Measurements from ENCODE around the gene ZNF281.
"Not testable (repeated sequence)": the region's sequence is repeated elsewhere in the genome, so short reads cannot be mapped to it uniquely, and the experiment has no call there.

ZNF281 gene

GRCh38 chr1:200362421-200362820 lies 47.4 kb downstream of the ZNF281 start:
- Histone ChIP-seq H3K27me3 (ENCODE audit: control insufficient read depth, low read length) (no peaks in the 10 kb centered on the region; the same call in 1 of the 2 replicates), H3K4me3 (ENCODE audit: low read length) (no peak overlapping the region), H3K9me3 (ENCODE audit: control insufficient read depth, insufficient read depth, low read length) (no peaks in the 10 kb centered on the region), H3K9me2 (replicated peaks; ENCODE audit: control insufficient read depth, low read length) (no peaks in the 10 kb centered on the region), H4K20me1 (ENCODE audit: control insufficient read depth, insufficient read depth, low read depth, low read length) (no peaks in the 10 kb centered on the region), H3K36me3 (ENCODE audit: control insufficient read depth, low read length) (no peaks in the 10 kb centered on the region), H3K4me1 (ENCODE audit: control insufficient read depth, low read length) (peaks cover 20% of the 10 kb centered on the region), H3K4me2 (ENCODE audit: low read length) (no peak overlapping the region), H3K27ac (ENCODE audit: low read depth, low read length) (no peak overlapping the region), H3K79me2 (ENCODE audit: control insufficient read depth, low read length) (no peaks in the 10 kb centered on the region), H3F3A (ENCODE audit: control insufficient read depth, insufficient read depth) (no peaks in the 10 kb centered on the region)
- no peak for TF ChIP-seq CTCF (IDR thresholded peaks at IDR 0.05; ENCODE audit: low read depth, low read length, poor library complexity, severe bottlenecking)
- no peak for TF ChIP-seq EZH2phosphoT487 (IDR thresholded peaks at IDR 0.05; ENCODE audit: borderline replicate concordance, low read length)

GRCh38 chr1:200359610-200360163 lies 50.1 kb downstream of the ZNF281 start:
- H3K27ac ChIP-seq (ENCODE audit: low read depth, low read length) = no peak overlapping the region
- no peaks in the 10 kb centered on the region for H3K9me3 ChIP-seq (ENCODE audit: control insufficient read depth, insufficient read depth, low read length)
- no peaks in the 10 kb centered on the region; the same call in 1 of the 2 replicates for H3K27me3 ChIP-seq (ENCODE audit: control insufficient read depth, low read length)
- H3K9me2 ChIP-seq (replicated peaks; ENCODE audit: control insufficient read depth, low read length) = no peaks in the 10 kb centered on the region
- no peak overlapping the region for H3K4me2 ChIP-seq (ENCODE audit: low read length)
- H3K4me3 ChIP-seq (ENCODE audit: low read length) = no peak overlapping the region
- TF ChIP-seq CTCF (IDR thresholded peaks at IDR 0.05; ENCODE audit: low read depth, low read length, poor library complexity, severe bottlenecking) (no peak), EZH2phosphoT487 (IDR thresholded peaks at IDR 0.05; ENCODE audit: borderline replicate concordance, low read length) (no peak)
- no peaks in the 10 kb centered on the region for H3F3A ChIP-seq (ENCODE audit: control insufficient read depth, insufficient read depth)
- H3K79me2 ChIP-seq (ENCODE audit: control insufficient read depth, low read length) = no peaks in the 10 kb centered on the region
- H3K4me1 ChIP-seq (ENCODE audit: control insufficient read depth, low read length) = peaks cover 18% of the 10 kb centered on the region
- H4K20me1 ChIP-seq (ENCODE audit: control insufficient read depth, insufficient read depth, low read depth, low read length) = no peaks in the 10 kb centered on the region
- H3K36me3 ChIP-seq (ENCODE audit: control insufficient read depth, low read length) = no peaks in the 10 kb centered on the region

- H3K27ac ChIP-seq (ENCODE audit: low read depth, low read length); H3K9me2 ChIP-seq (replicated peaks; ENCODE audit: control insufficient read depth, low read length); H3F3A ChIP-seq (ENCODE audit: control insufficient read depth, insufficient read depth); H3K79me2 ChIP-seq (ENCODE audit: control insufficient read depth, low read length); H3K9me3 ChIP-seq (ENCODE audit: control insufficient read depth, insufficient read depth, low read length); H3K27me3 ChIP-seq (ENCODE audit: control insufficient read depth, low read length); H3K4me2 ChIP-seq (ENCODE audit: low read length); H4K20me1 ChIP-seq (ENCODE audit: control insufficient read depth, insufficient read depth, low read depth, low read length); H3K4me1 ChIP-seq (ENCODE audit: control insufficient read depth, low read length); H3K4me3 ChIP-seq (ENCODE audit: low read length); H3K36me3 ChIP-seq (ENCODE audit: control insufficient read depth, low read length): not testable (repeated sequence)
These were observed 51.9 kb downstream of the ZNF281 start for GRCh38 chr1:200357925-200358324.

GRCh38 chr1:200355801-200356200 lies 54.0 kb downstream of the ZNF281 start:
- H3K4me3 ChIP-seq (ENCODE audit: low read length) = no peak overlapping the region
- no peaks in the 10 kb centered on the region for H3F3A ChIP-seq (ENCODE audit: control insufficient read depth, insufficient read depth)
- peaks cover 10% of the 10 kb centered on the region for H3K4me1 ChIP-seq (ENCODE audit: control insufficient read depth, low read length)
- no peaks in the 10 kb centered on the region for H3K36me3 ChIP-seq (ENCODE audit: control insufficient read depth, low read length)
- H3K4me2 ChIP-seq (ENCODE audit: low read length) = no peak overlapping the region
- no peaks in the 10 kb centered on the region for H4K20me1 ChIP-seq (ENCODE audit: control insufficient read depth, insufficient read depth, low read depth, low read length)
- no peaks in the 10 kb centered on the region for H3K9me3 ChIP-seq (ENCODE audit: control insufficient read depth, insufficient read depth, low read length)
- H3K27ac ChIP-seq (ENCODE audit: low read depth, low read length) = no peak overlapping the region
- H3K9me2 ChIP-seq (replicated peaks; ENCODE audit: control insufficient read depth, low read length) = no peaks in the 10 kb centered on the region
- no peak for TF ChIP-seq CTCF (IDR thresholded peaks at IDR 0.05; ENCODE audit: low read depth, low read length, poor library complexity, severe bottlenecking)
- TF ChIP-seq EZH2phosphoT487 (IDR thresholded peaks at IDR 0.05; ENCODE audit: borderline replicate concordance, low read length) = no peak
- H3K27me3 ChIP-seq (ENCODE audit: control insufficient read depth, low read length) = no peaks in the 10 kb centered on the region
- no peaks in the 10 kb centered on the region for H3K79me2 ChIP-seq (ENCODE audit: control insufficient read depth, low read length)
